CD4-positive, CD25-positive, alpha-beta regulatory T cell (primary cell): ENCODE results near the gene AKAP14. TPM values are rescaled to one million over a fixed set of nuclear protein-coding genes. Genes with fewer than 3 reads are reported as not detected.

Experiments used
- ATAC-seq, 2 donors: fragments of 150-1000 bp; cut with Tn5 transposase; one replicate each; pipeline ENCODE4 v1.10.0; 2021; ENCODE audit warnings: low read depth in 2 of 2, moderate number of reproducible peaks in 2 of 2, moderate library complexity in 1 of 2
- DNase-seq, 3 donors: peaks; one replicate each; pipeline versions ENCODE4 v3.0.0 to v3.0.0-alpha.2; 2012 to 2022; ENCODE audit warnings: mixed read lengths in 1 of 3
- H3K27ac ChIP-seq: one replicate; pipeline ENCODE4 v1.7.0; 2013; ENCODE audit warnings: mild to moderate bottlenecking, low read length; ENCODE audit not compliant: insufficient read depth, poor library complexity, severe bottlenecking
- H3K27me3 ChIP-seq: one replicate; pipeline ENCODE4 v1.7.0; 2013; ENCODE audit warnings: low read length; ENCODE audit not compliant: control insufficient read depth, insufficient read depth
- H3K36me3 ChIP-seq: one replicate; pipeline ENCODE4 v1.7.0; 2013; ENCODE audit warnings: mild to moderate bottlenecking, low read length, moderate library complexity; ENCODE audit not compliant: control insufficient read depth, insufficient read depth
- H3K4me1 ChIP-seq: 2 replicates; pipeline ENCODE4 v1.7.0; 2013; ENCODE audit warnings: mild to moderate bottlenecking, low read length; ENCODE audit not compliant: insufficient read depth, control insufficient read depth, poor library complexity, severe bottlenecking
- H3K4me3 ChIP-seq: one replicate; pipeline ENCODE4 v1.7.0; 2013; ENCODE audit warnings: low read depth, mild to moderate bottlenecking, low read length, moderate library complexity
- H3K9me3 ChIP-seq, 2 experiments: 1 replicate in 1 of 2; 2 replicates in 1 of 2; pipeline ENCODE4 v1.7.0; 2013; ENCODE audit warnings: low read length in 2 of 2, mild to moderate bottlenecking in 1 of 2, moderate library complexity in 1 of 2; ENCODE audit not compliant: control insufficient read depth in 2 of 2
- H3K27ac Mint-ChIP-seq, 3 donors: one replicate each; pipeline ENCODE4 v1.8.0; 2020 to 2022; ENCODE audit warnings: mild to moderate bottlenecking in 3 of 3, mixed read lengths in 3 of 3, moderate library complexity in 2 of 3
- H3K27me3 Mint-ChIP-seq: one replicate; pipeline ENCODE4 v1.8.0; 2022; ENCODE audit warnings: mild to moderate bottlenecking, mixed read lengths
- H3K36me3 Mint-ChIP-seq: one replicate; pipeline ENCODE4 v1.8.0; 2020; ENCODE audit warnings: mixed read lengths
- H3K4me1 Mint-ChIP-seq, 4 donors: one replicate each; pipeline ENCODE4 v1.8.0; 2020 to 2022; ENCODE audit warnings: mixed read lengths in 4 of 4, mild to moderate bottlenecking in 1 of 4
- H3K4me3 Mint-ChIP-seq, 4 donors: one replicate each; pipeline ENCODE4 v1.8.0; 2020 to 2022; ENCODE audit warnings: mild to moderate bottlenecking in 4 of 4, mixed read lengths in 4 of 4, moderate library complexity in 3 of 4
- H3K9me3 Mint-ChIP-seq, 7 donors: one replicate each; pipeline ENCODE4 v1.8.0; 2020 to 2022; ENCODE audit warnings: mixed read lengths in 7 of 7, mild to moderate bottlenecking in 3 of 7, moderate library complexity in 2 of 7
- polyA plus RNA-seq, 4 donors: library from polyadenylated mRNA; unstranded; fragments of 300-500 nt; fragmentation: Illumina TruSeq; gene quantifications; one replicate each; pipeline ENCODE4 v1.2.3, GENCODE V29; 2021
- total RNA-seq: library from RNA; stranded (reverse); gene quantifications from one replicate; pipeline ENCODE4 v1.2.3, GENCODE V29; 2022

Gene AKAP14
- total RNA-seq = not detected
- not detected for polyA plus RNA-seq

DNA sequence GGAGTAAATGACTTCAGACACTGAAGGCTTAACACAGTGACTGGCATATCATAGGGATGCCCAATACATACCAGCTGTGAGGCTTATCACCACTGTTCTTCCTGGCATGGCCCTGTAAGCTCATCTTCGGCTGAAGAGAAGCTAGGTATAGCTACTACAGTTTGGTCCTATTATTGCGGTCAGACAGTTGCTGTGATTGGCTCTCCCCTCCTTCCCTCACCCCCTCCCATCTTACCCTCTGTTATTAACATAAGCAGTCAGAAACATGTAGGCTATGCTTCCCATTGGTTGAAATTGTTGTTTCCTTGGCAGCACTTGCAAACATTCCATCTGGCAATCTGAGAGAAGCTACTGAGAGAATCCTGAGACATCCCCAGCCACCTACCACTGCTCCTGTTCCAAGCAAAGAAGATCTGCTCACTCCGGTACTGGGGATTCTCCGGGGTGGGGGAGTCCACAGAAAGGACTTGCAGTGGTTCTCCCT is at the start of gene AKAP14:
AKAP14 (plus strand) TSS at position 51 of the 484 bp plus-strand sequence. CDS start 7,331 bp downstream, outside the sequence.
- no peaks in the 10 kb centered on the region for H3K9me3 ChIP-seq
- no peak within 1 kb of the TSS for H3K4me3 ChIP-seq
- no peak within 1 kb of the TSS for H3K4me3 Mint-ChIP-seq
- peaks cover 0 to 2% (median 0%) of the 10 kb centered on the region in 4 donors for H3K4me1 Mint-ChIP-seq
- peaks cover 12% of the 10 kb centered on the region for H3K27me3 Mint-ChIP-seq
- no peaks in the 10 kb centered on the region for H3K27me3 ChIP-seq
- no peak for DNase-seq
- no peaks in the 10 kb centered on the region for H3K4me1 ChIP-seq
- H3K36me3 Mint-ChIP-seq = no peaks in the 10 kb centered on the region
- no peak within 1 kb of the TSS for H3K27ac Mint-ChIP-seq
- H3K36me3 ChIP-seq = no peaks in the 10 kb centered on the region
- ATAC-seq = no peak
- H3K27ac ChIP-seq = no peak within 1 kb of the TSS
- no peaks in the 10 kb centered on the region for H3K9me3 Mint-ChIP-seq

DNA sequence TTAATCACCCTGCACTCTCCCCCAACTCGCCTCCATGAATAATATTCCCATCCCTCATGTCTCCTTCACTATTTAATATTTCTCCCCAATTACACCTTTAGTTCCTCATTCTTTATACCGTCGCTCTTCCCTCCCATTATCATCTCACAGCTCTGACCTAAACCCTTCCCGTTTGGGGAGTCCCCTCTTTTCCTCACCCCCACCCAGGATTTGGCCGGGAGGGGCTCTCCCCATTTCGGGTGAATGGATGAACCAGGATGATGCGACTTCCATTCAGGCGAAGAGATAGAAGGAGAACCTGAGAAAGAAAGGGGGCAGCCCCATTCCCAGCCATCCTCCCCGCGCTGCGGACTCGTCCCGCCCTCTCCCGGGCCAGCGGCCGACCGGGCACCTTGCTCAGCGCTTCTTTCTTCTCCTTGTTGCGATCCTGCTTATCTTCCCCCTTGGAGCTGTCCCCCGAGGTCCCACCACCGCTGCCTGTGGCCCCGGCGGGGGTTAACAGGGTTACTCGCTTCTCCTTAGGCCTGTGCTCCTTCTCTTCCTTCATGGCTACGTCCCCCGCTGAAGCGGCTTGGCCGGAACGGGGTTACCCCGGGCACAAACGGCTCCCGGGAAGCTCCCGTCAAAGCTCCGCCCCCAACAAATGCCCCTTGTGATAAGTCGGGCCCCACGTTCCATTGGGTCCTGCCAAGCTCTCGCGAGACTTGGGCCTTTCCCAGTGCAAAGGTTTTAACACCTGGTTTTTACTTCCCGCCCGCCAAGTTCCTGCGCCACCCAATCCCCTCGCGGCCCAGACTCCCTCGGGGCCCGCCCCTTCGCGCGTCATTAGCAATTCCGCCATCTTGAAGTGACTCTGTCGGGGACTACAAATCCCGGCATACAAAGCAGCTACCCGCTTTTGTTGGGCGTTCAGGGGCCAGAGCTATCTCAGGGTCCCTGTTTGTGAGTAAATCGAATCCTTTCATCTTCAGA is 43.0 kb upstream of the AKAP14 start, which contains the start of gene UPF3B:
UPF3B (minus strand) TSS at position 582 of the 972 bp plus-strand sequence; CDS start at position 547, 35 bp downstream.
- H3K4me3 ChIP-seq = peak within 1 kb of the TSS; percentile 81
- DNase-seq = peak; percentile 92 to 97 (median 93)

DNA sequence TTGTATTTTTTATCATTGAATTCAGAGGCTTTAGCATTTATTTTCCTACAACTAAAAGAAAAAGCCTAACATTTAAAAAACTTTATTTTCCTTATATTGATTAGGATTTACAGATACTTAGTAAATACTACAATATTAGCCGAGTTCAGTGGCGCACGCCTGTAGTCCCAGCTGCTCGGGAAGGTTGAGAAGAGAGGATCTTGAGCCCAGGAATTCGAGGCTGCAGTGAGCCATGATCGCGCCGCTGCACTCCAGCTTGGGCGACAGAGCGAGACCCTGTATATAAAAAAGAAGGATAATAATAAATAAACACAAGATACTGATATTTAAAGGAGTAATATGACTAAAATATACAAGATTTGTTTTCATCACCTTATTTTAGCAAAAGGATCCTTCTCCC is 42.2 kb upstream of the AKAP14 start:
- H3K4me1 Mint-ChIP-seq = peaks cover 3 to 26% (median 11%) of the 10 kb centered on the region in 4 donors
- H3K4me1 ChIP-seq = peaks cover 4% of the 10 kb centered on the region
- DNase-seq (no peak), ATAC-seq (no peak)
- H3K27ac ChIP-seq = peak overlapping the region; percentile 94
- H3K27me3 Mint-ChIP-seq = no peaks in the 10 kb centered on the region
- peak overlapping the region; percentile 70 for H3K4me3 ChIP-seq
- H3K9me3 Mint-ChIP-seq = no peaks in the 10 kb centered on the region
- peaks cover under 1% of the 10 kb centered on the region for H3K36me3 ChIP-seq
- H3K27ac Mint-ChIP-seq = peak overlapping the region; percentile 97 to 100 (median 99)
- H3K4me3 Mint-ChIP-seq = peak overlapping the region in 3 of 4 donors; percentile 92 to 99 (median 99)
- H3K36me3 Mint-ChIP-seq = peaks cover 3% of the 10 kb centered on the region
- H3K27me3 ChIP-seq = no peaks in the 10 kb centered on the region
- no peaks in the 10 kb centered on the region for H3K9me3 ChIP-seq

More for the DNA sequence above, 43.0 kb upstream of the AKAP14 start, which contains the start of gene UPF3B:
- peak within 1 kb of the TSS; percentile 94 for H3K27ac ChIP-seq
- H3K27me3 ChIP-seq = no peaks in the 10 kb centered on the region
- Mint-ChIP-seq H3K27ac (peak within 1 kb of the TSS; percentile 97 to 100 (median 99)), H3K36me3 (peaks cover 3% of the 10 kb centered on the region), H3K4me3 (peak within 1 kb of the TSS; percentile 92 to 99 (median 99)), H3K27me3 (no peaks in the 10 kb centered on the region), H3K4me1 (peaks cover 3 to 26% (median 12%) of the 10 kb centered on the region in 4 donors), H3K9me3 (no peaks in the 10 kb centered on the region)
- H3K4me1 ChIP-seq = peaks cover 4% of the 10 kb centered on the region
- ATAC-seq = peak; percentile 98 to 99
- H3K36me3 ChIP-seq = peaks cover 3% of the 10 kb centered on the region
- no peaks in the 10 kb centered on the region for H3K9me3 ChIP-seq

GRCh38 chrX:119870626-119871131 is 25.0 kb upstream of the AKAP14 start:
- Histone ChIP-seq H3K36me3 (no peaks in the 10 kb centered on the region), H3K27me3 (no peaks in the 10 kb centered on the region), H3K4me1 (peaks cover 6% of the 10 kb centered on the region), H3K4me3 (peak overlapping the region; percentile 75), H3K9me3 (no peaks in the 10 kb centered on the region), H3K27ac (peak overlapping the region; percentile 96)
- Mint-ChIP-seq H3K4me1 (peaks cover 0 to 27% (median 9%) of the 10 kb centered on the region in 4 donors), H3K4me3 (peak overlapping the region; percentile 95 to 100 (median 97)), H3K27ac (peak overlapping the region; percentile 97 to 99 (median 99)), H3K36me3 (no peaks in the 10 kb centered on the region), H3K9me3 (no peaks in the 10 kb centered on the region), H3K27me3 (peaks cover 9% of the 10 kb centered on the region)
- DNase-seq = peak; percentile 12 to 56 (median 32)
- peak in 1 of 2 donors; percentile 3 for ATAC-seq

DNA sequence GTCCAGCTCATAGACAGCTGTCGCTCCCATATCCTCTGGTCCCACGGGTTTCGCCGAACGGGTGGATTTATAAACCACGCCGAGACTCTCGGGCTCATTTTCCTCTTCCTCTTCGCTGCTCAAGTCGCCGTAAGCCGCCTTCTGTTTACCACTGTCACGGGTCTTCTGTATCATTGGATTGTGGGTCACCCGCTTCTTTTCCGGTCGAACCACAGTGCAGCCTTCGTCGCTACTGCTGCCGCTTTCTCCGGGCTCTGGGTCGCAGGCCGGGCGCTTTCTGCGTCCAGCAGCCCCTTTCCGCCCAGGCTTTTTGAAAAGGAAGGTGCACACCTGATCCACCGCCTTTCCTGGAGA is 24.5 kb upstream of the AKAP14 start:
- H3K36me3 Mint-ChIP-seq = no peaks in the 10 kb centered on the region
- H3K27me3 Mint-ChIP-seq = peaks cover 9% of the 10 kb centered on the region
- Histone ChIP-seq H3K27ac (peak overlapping the region; percentile 96), H3K4me3 (peak overlapping the region; percentile 75), H3K9me3 (no peaks in the 10 kb centered on the region), H3K4me1 (peaks cover 6% of the 10 kb centered on the region), H3K36me3 (peaks cover under 1% of the 10 kb centered on the region), H3K27me3 (no peaks in the 10 kb centered on the region)
- no peak for DNase-seq
- peak; percentile 33 to 41 for ATAC-seq
- H3K4me3 Mint-ChIP-seq = peak overlapping the region; percentile 95 to 100 (median 97)
- H3K27ac Mint-ChIP-seq = peak overlapping the region; percentile 97 to 99 (median 99)
- H3K4me1 Mint-ChIP-seq = peaks cover 0 to 27% (median 9%) of the 10 kb centered on the region in 4 donors
- no peaks in the 10 kb centered on the region for H3K9me3 Mint-ChIP-seq

DNA sequence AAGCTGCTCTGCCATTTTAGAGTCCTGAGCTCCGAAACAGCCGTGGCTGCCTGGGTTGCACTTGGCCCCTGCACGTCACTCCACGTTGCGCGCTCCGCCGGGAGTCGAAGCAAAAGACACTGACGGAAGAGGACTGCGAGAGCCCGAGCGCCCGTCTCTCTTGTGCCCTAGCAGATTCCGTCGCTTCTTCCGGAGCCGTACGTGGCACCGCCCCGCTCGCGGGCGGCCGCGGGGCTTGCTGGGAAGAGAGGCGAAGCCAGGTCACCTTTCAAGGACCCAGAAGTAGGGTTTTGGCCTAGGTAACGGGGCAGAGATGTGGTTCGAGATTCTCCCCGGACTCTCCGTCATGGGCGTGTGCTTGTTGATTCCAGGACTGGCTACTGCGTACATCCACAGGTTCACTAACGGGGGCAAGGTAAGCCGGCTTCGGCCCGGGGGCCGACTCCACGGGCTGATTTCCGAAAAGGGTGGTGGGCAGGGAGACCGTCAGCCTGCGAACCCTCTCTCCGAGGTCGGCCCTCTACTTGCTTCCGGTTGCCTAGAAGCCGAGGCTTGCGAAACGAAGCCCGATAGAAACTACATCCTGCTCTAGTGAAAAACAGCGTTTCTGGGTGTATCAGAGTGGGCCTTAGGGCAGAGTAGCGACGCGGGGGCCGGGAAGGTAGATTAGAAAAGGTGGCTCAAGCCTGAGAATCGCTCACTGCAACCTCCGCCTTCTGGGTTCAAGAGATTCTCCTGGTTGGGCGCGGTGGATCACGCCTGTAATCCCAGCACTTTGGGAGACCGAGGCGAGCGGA is 23.9 kb upstream of the AKAP14 start, which contains the start of the genes NDUFA1 and RNF113A:
NDUFA1 (plus strand) TSS at position 234 of the 797 bp plus-strand sequence; CDS start at position 314, 80 bp downstream.
RNF113A (minus strand) TSS at position 135 of the 797 bp plus-strand sequence; CDS start at position 15, 120 bp downstream.
- peaks cover 5% of the 10 kb centered on the region for H3K36me3 ChIP-seq
- Mint-ChIP-seq H3K27ac (peak within 1 kb of the TSS; percentile 97 to 99 (median 99)), H3K4me3 (peak within 1 kb of the TSS; percentile 95 to 100 (median 97)), H3K9me3 (no peaks in the 10 kb centered on the region), H3K36me3 (no peaks in the 10 kb centered on the region), H3K4me1 (peaks cover 0 to 27% (median 9%) of the 10 kb centered on the region in 4 donors), H3K27me3 (peaks cover 9% of the 10 kb centered on the region)
- H3K27me3 ChIP-seq = no peaks in the 10 kb centered on the region
- peak; percentile 91 to 93 for ATAC-seq
- H3K27ac ChIP-seq = peak within 1 kb of the TSS; percentile 96
- DNase-seq = peak; percentile 78 to 94 (median 89)
- peak within 1 kb of the TSS; percentile 75 for H3K4me3 ChIP-seq
- no peaks in the 10 kb centered on the region for H3K9me3 ChIP-seq
- H3K4me1 ChIP-seq = peaks cover 6% of the 10 kb centered on the region

- H3K27ac ChIP-seq = no peak overlapping the region
- H3K36me3 Mint-ChIP-seq = no peaks in the 10 kb centered on the region
- peaks cover 5% of the 10 kb centered on the region for H3K36me3 ChIP-seq
- peak overlapping the region in 1 of 3 donors; percentile 43 for H3K27ac Mint-ChIP-seq
- H3K27me3 ChIP-seq = no peaks in the 10 kb centered on the region
- DNase-seq (no peak), ATAC-seq (no peak)
- H3K4me1 ChIP-seq = peaks cover 3% of the 10 kb centered on the region
- no peaks in the 10 kb centered on the region for H3K27me3 Mint-ChIP-seq
- H3K4me3 Mint-ChIP-seq = no peak overlapping the region
- H3K4me1 Mint-ChIP-seq = peaks cover 0 to 17% (median 10%) of the 10 kb centered on the region in 4 donors
- H3K4me3 ChIP-seq = no peak overlapping the region
- H3K9me3 Mint-ChIP-seq = no peaks in the 10 kb centered on the region
- no peaks in the 10 kb centered on the region for H3K9me3 ChIP-seq
Measured at GRCh38 chrX:119878740-119879139, 17.0 kb upstream of the AKAP14 start.
